ENCODE results near the gene NTM.

Gene NTM

DNA sequence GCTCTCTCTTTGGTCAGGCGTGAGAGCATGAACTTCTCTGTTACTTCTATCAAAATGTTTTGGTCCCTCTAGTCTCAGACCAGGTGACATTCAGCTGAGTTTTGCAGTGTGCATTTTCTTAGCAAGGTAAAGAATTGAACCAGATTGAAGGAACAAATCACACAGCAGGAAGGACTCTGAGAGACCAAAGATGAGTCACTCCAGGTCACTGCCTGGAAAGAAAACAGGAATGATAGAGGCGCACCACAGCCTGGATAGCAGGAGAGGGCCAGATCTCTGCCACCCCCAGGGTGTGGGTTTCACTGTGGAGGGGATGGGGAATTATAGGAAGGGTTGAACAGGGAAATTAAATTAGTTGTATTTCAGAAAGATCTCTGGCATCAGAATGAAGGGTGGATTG is 788.3 kb downstream of the NTM start:
- Histone ChIP-seq H2AK5ac (ENCODE audit: low read length, severe bottlenecking) (no peak overlapping the region), H3K4me2 (ENCODE audit: low read length, poor library complexity, severe bottlenecking) (no peak overlapping the region), H3K9me3 (ENCODE audit: control insufficient read depth, low read length) (no peaks in the 10 kb centered on the region), H3K23ac (ENCODE audit: low read length in 2 of 2) (no peak overlapping the region), H4K8ac (ENCODE audit: low read length) (no peak overlapping the region), H2AFZ (ENCODE audit: low read depth, low read length) (no peak overlapping the region), H3K18ac (ENCODE audit: low read depth in 1 of 2, low read length in 2 of 2) (no peak overlapping the region), H2BK120ac (ENCODE audit: low read depth, low read length) (no peak overlapping the region), H2BK12ac (ENCODE audit: low read length in 2 of 2) (no peak overlapping the region), H3K14ac (ENCODE audit: low read length in 2 of 2) (no peak overlapping the region), H2BK5ac (ENCODE audit: low read depth, low read length, poor library complexity, severe bottlenecking) (no peak overlapping the region), H3K4me3 (ENCODE audit: insufficient read depth in 1 of 2, low read depth in 1 of 2, low read length in 2 of 2) (no peak overlapping the region), H3K27me3 (ENCODE audit: control insufficient read depth in 1 of 2, insufficient read depth in 1 of 2, low read length in 2 of 2) (no peaks in the 10 kb centered on the region), H3K4ac (ENCODE audit: low read depth in 1 of 2, low read length in 2 of 2) (no peak overlapping the region), H3K27ac (ENCODE audit: low read length, poor library complexity, severe bottlenecking) (peak overlapping the region; percentile 33), H3K9ac (ENCODE audit: low read length) (no peak overlapping the region), H3K4me1 (ENCODE audit: control insufficient read depth, insufficient read depth, low read depth, low read length) (peaks cover 13% of the 10 kb centered on the region), H4K91ac (ENCODE audit: low read length) (no peak overlapping the region), H3K36me3 (ENCODE audit: control insufficient read depth in 1 of 2, insufficient read depth in 2 of 2, low read depth in 1 of 2, low read length in 2 of 2) (peaks cover 0 to 10% of the 10 kb centered on the region in 2 experiments), H2BK15ac (ENCODE audit: low read depth, poor library complexity, severe bottlenecking) (no peak overlapping the region), H3K79me1 (replicated peaks; ENCODE audit: low read length, poor library complexity, severe bottlenecking) (peaks cover 53% of the 10 kb centered on the region)
- WGBS: 81% methylated on average over 2 of the region's 2 CpGs
- DNase-seq: peak; percentile 20

DNA sequence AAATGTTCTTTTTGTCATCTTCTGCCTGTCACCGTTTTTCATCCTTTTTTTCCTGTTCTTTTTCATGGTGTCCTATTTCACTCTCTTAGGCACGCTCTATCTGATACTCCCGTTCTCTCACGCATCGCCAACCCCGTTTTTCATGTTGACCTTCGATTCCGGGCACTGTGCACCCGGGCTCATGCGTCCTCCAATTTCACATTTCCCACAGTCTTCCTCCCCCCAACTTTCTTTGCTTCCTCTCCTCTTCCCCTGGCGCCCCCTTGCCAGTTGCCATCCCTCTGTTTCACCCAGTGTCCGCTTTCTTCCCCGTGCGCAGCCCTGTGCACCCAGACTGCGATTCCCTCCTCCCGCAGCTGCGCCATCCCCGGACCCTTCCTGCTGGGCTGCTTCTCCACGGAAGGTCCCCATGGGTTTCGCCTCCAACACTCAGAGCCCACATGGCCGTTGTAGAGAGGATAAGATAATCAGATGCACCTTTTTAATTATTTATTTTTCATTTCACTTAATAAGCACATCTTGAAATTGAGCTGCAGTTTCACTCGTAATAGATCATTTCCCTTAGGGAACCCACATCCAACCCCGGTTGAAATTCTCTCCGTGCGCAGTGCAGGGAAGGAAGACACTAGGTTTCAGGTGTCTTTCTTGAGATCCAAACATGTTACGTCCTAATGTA is 791.1 kb downstream of the NTM start:
- no peak for DNase-seq
- H3K18ac ChIP-seq (ENCODE audit: low read depth in 1 of 2, low read length in 2 of 2): no peak overlapping the region
- H3K9ac ChIP-seq (ENCODE audit: low read length): no peak overlapping the region
- H2BK120ac ChIP-seq (ENCODE audit: low read depth, low read length): no peak overlapping the region
- H3K9me3 ChIP-seq (ENCODE audit: control insufficient read depth, low read length): no peaks in the 10 kb centered on the region
- H3K14ac ChIP-seq (ENCODE audit: low read length in 2 of 2): no peak overlapping the region
- H4K91ac ChIP-seq (ENCODE audit: low read length): no peak overlapping the region
- H2AK5ac ChIP-seq (ENCODE audit: low read length, severe bottlenecking): no peak overlapping the region
- no peak overlapping the region for H3K23ac ChIP-seq (ENCODE audit: low read length in 2 of 2)
- H3K4me2 ChIP-seq (ENCODE audit: low read length, poor library complexity, severe bottlenecking): no peak overlapping the region
- H3K4me1 ChIP-seq (ENCODE audit: control insufficient read depth, insufficient read depth, low read depth, low read length): peaks cover 13% of the 10 kb centered on the region
- no peak overlapping the region for H2BK12ac ChIP-seq (ENCODE audit: low read length in 2 of 2)
- no peak overlapping the region for H3K4me3 ChIP-seq (ENCODE audit: insufficient read depth in 1 of 2, low read depth in 1 of 2, low read length in 2 of 2)
- H3K27me3 ChIP-seq (ENCODE audit: control insufficient read depth in 1 of 2, insufficient read depth in 1 of 2, low read length in 2 of 2): no peaks in the 10 kb centered on the region
- peaks cover 0 to 10% of the 10 kb centered on the region in 2 experiments for H3K36me3 ChIP-seq (ENCODE audit: control insufficient read depth in 1 of 2, insufficient read depth in 2 of 2, low read depth in 1 of 2, low read length in 2 of 2)
- H2BK5ac ChIP-seq (ENCODE audit: low read depth, low read length, poor library complexity, severe bottlenecking): no peak overlapping the region
- H3K79me1 ChIP-seq (replicated peaks; ENCODE audit: low read length, poor library complexity, severe bottlenecking): peaks cover 51% of the 10 kb centered on the region
- H2AFZ ChIP-seq (ENCODE audit: low read depth, low read length): no peak overlapping the region
- no peak overlapping the region for H3K4ac ChIP-seq (ENCODE audit: low read depth in 1 of 2, low read length in 2 of 2)
- H4K8ac ChIP-seq (ENCODE audit: low read length): no peak overlapping the region
- 96% methylated on average over 24 of the region's 26 CpGs for WGBS
- H2BK15ac ChIP-seq (ENCODE audit: low read depth, poor library complexity, severe bottlenecking): no peak overlapping the region
- H3K27ac ChIP-seq (ENCODE audit: low read length, poor library complexity, severe bottlenecking): no peak overlapping the region

DNA sequence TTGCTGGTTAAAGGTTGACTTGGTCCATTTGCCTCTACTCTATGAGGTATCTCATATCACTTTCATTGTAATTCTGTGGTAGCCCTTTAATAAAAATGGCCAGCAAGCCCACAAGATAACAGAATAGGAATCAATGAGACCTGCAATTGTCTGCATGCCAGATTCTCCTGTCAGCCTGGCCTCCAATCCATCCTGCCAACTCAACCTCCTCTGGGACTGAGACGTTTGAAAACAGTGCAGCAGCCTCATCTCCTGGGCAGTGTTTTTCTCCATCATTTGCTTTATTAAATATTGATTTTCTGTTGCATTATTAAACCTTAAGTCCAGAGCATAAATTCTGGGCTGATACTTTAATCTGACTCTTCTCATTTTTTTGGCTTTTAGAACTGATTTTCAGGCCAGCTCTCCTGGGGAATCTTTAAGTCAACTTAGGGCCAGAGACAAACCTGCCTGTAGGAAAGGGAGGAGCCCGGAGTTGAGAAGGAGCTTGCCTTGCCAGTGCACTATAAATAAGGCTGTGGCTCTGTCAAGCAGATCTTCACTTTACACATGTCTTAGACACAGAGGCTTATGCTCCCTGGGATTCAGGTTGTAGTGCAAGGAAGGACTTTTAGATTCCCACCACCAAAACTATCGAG is 798.0 kb downstream of the NTM start:
- H2AFZ ChIP-seq (ENCODE audit: low read depth, low read length): no peak overlapping the region
- no peak overlapping the region for H3K4me2 ChIP-seq (ENCODE audit: low read length, poor library complexity, severe bottlenecking)
- H2BK5ac ChIP-seq (ENCODE audit: low read depth, low read length, poor library complexity, severe bottlenecking): no peak overlapping the region
- H3K9me3 ChIP-seq (ENCODE audit: control insufficient read depth, low read length): no peaks in the 10 kb centered on the region
- H4K91ac ChIP-seq (ENCODE audit: low read length): no peak overlapping the region
- no peak overlapping the region for H3K9ac ChIP-seq (ENCODE audit: low read length)
- no peak overlapping the region for H3K14ac ChIP-seq (ENCODE audit: low read length in 2 of 2)
- H3K27me3 ChIP-seq (ENCODE audit: control insufficient read depth in 1 of 2, insufficient read depth in 1 of 2, low read length in 2 of 2): no peaks in the 10 kb centered on the region
- H3K79me1 ChIP-seq (replicated peaks; ENCODE audit: low read length, poor library complexity, severe bottlenecking): peaks cover 38% of the 10 kb centered on the region
- no peak overlapping the region for H3K27ac ChIP-seq (ENCODE audit: low read length, poor library complexity, severe bottlenecking)
- H3K4me3 ChIP-seq (ENCODE audit: insufficient read depth in 1 of 2, low read depth in 1 of 2, low read length in 2 of 2): no peak overlapping the region
- H4K8ac ChIP-seq (ENCODE audit: low read length): no peak overlapping the region
- WGBS: 86% methylated on average over 2 of the region's 3 CpGs
- DNase-seq: no peak
- H3K4me1 ChIP-seq (ENCODE audit: control insufficient read depth, insufficient read depth, low read depth, low read length): no peaks in the 10 kb centered on the region
- H2BK15ac ChIP-seq (ENCODE audit: low read depth, poor library complexity, severe bottlenecking): no peak overlapping the region
- no peak overlapping the region for H3K4ac ChIP-seq (ENCODE audit: low read depth in 1 of 2, low read length in 2 of 2)
- H2BK120ac ChIP-seq (ENCODE audit: low read depth, low read length): no peak overlapping the region
- H3K36me3 ChIP-seq (ENCODE audit: control insufficient read depth in 1 of 2, insufficient read depth in 2 of 2, low read depth in 1 of 2, low read length in 2 of 2): peaks cover 0 to 7% of the 10 kb centered on the region in 2 experiments
- H2BK12ac ChIP-seq (ENCODE audit: low read length in 2 of 2): no peak overlapping the region
- no peak overlapping the region for H2AK5ac ChIP-seq (ENCODE audit: low read length, severe bottlenecking)
- H3K18ac ChIP-seq (ENCODE audit: low read depth in 1 of 2, low read length in 2 of 2): no peak overlapping the region
- H3K23ac ChIP-seq (ENCODE audit: low read length in 2 of 2): no peak overlapping the region

DNA sequence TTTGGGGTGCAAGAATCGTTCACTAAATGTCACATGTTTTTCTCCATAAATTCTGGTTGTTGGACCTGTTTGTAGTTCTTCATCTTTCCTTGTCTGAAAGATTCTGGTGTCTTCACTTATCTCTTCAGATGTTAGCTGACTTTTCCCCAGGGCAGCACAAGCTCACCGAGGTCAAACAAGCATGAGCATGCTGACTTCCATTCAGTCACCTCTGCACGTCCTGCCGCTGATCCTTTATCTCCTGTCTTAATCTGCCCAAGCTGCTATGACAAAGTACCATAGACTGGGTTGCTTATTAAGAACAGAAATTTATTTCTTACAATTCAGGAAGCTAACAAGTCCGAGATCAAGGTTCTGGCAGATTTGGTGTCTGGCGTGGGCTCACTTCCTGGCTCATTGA is 800.6 kb downstream of the NTM start:
- H3K79me1 ChIP-seq (replicated peaks; ENCODE audit: low read length, poor library complexity, severe bottlenecking): peaks cover 42% of the 10 kb centered on the region
- no peak overlapping the region for H3K4ac ChIP-seq (ENCODE audit: low read depth in 1 of 2, low read length in 2 of 2)
- H3K18ac ChIP-seq (ENCODE audit: low read depth in 1 of 2, low read length in 2 of 2): no peak overlapping the region
- no peak for DNase-seq
- whole genome bisulfite sequencing: 97% methylated on average over 6 of the region's 6 CpGs
- H2BK12ac ChIP-seq (ENCODE audit: low read length in 2 of 2): no peak overlapping the region
- H3K23ac ChIP-seq (ENCODE audit: low read length in 2 of 2): no peak overlapping the region
- H2BK120ac ChIP-seq (ENCODE audit: low read depth, low read length): no peak overlapping the region
- no peaks in the 10 kb centered on the region for H3K27me3 ChIP-seq (ENCODE audit: control insufficient read depth in 1 of 2, insufficient read depth in 1 of 2, low read length in 2 of 2)
- no peak overlapping the region for H3K4me3 ChIP-seq (ENCODE audit: insufficient read depth in 1 of 2, low read depth in 1 of 2, low read length in 2 of 2)
- peaks cover 1% of the 10 kb centered on the region for H3K4me1 ChIP-seq (ENCODE audit: control insufficient read depth, insufficient read depth, low read depth, low read length)
- H3K4me2 ChIP-seq (ENCODE audit: low read length, poor library complexity, severe bottlenecking): no peak overlapping the region
- H2AFZ ChIP-seq (ENCODE audit: low read depth, low read length): no peak overlapping the region
- no peak overlapping the region for H2BK5ac ChIP-seq (ENCODE audit: low read depth, low read length, poor library complexity, severe bottlenecking)
- H3K9ac ChIP-seq (ENCODE audit: low read length): no peak overlapping the region
- no peak overlapping the region for H3K14ac ChIP-seq (ENCODE audit: low read length in 2 of 2)
- H4K91ac ChIP-seq (ENCODE audit: low read length): no peak overlapping the region
- no peak overlapping the region for H4K8ac ChIP-seq (ENCODE audit: low read length)
- H2BK15ac ChIP-seq (ENCODE audit: low read depth, poor library complexity, severe bottlenecking): no peak overlapping the region
- no peaks in the 10 kb centered on the region for H3K9me3 ChIP-seq (ENCODE audit: control insufficient read depth, low read length)
- peaks cover 0 to 4% of the 10 kb centered on the region in 2 experiments for H3K36me3 ChIP-seq (ENCODE audit: control insufficient read depth in 1 of 2, insufficient read depth in 2 of 2, low read depth in 1 of 2, low read length in 2 of 2)
- H3K27ac ChIP-seq (ENCODE audit: low read length, poor library complexity, severe bottlenecking): no peak overlapping the region
- no peak overlapping the region for H2AK5ac ChIP-seq (ENCODE audit: low read length, severe bottlenecking)

All from mesenchymal stem cell (in vitro differentiated cells and primary cell).